Activated CD4-positive, alpha-beta T cell treated with anti-CD3 and anti-CD28 coated beads, Interleukin-10, Interleukin-2, amounts not matched to agents 100 ng/mL and 50 ng/mL, durations not matched to agents 16 hours and 8 hours (primary cell): ENCODE data around the gene GJB3.
"Not testable (repeated sequence)": the region's sequence is repeated elsewhere in the genome, so short reads cannot be mapped to it uniquely, and the experiment has no call there.

Experiments
- DNase-seq: peaks from one replicate; pipeline ENCODE4 v3.0.0-alpha.2; 2020

GJB3 gene

DNA sequence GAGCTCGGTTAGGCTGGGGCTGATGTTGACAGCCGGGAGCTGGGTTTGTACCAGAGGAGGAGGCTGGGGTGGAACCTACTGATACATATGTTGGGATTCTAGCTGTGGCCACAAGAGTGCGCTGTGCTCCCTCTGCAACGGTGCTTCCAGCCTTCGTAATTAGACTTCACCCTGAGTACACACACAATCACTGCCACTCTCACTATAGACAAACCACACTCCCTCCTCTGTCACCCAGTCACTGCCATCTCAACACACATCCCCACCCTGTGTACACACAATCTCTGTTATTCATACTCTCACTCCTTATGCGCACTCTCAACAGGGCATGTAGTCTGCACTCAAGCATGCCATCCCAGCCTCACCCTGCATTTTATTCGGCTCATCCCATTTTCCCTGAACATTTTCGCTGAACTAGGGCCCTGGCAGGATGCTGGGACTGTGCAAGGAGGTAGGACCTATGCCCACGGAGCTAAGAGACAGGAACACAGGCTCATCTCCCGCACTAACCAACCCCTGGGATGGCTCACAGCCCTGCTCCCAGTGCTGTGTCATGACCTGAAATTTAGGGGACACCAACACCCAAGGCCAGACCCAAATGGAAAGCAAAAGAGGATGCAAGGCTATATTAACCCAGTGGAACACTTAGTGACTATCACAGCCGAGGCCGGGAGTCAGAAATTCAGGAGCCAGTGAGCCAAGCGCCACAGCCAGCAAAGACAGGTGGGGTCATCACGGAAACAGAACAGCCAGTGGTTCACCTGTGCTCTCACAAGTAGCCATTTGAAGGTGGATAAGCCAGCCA lies 5.7 kb downstream of the GJB3 start:
- peak; percentile 74 for DNase-seq

DNA sequence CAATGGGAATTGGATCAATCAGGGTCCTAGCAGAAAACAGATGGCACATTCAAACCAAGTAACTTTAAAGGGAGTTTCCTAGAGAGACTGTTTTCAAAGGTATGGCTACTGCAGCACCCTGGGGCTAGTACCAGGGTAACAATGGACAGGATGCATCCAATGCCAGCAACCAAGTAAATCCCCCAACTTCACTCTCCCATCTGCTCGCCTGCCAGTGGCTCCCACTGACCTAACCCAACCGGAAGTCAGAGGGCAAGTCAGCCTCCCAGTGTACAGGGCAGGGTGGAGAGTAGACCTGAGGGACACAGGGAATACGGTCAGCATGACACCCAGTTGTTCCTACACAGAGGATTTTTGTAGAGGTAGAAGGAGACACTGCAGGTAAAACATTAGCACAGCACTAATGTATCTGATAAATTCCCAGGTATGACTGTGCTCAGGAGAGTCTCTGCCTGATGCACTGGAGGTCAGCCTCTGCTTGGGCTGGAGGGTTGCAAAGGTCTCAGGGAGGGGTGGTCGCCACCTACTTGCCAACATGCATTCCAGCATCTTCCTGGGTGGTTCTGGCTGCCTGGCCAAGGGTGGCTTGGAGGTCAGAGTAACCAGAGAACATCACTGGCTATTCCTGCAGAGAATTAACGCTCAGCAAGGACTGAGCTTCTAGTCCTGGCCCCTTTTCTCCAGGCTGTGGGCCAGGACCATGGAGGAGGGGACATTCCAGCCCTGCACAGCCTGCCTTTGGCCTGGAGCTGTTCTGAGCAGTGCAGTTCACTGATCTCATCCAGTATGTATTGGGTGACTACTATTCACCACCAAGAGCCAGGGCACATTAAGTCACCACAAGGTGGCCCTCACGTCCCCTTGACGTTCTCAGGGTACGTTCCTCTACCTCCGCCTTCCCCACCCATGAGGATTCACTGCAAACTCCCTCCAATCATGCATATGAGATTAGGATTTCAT lies 6.7 kb downstream of the GJB3 start:
- no peak for DNase-seq

DNA sequence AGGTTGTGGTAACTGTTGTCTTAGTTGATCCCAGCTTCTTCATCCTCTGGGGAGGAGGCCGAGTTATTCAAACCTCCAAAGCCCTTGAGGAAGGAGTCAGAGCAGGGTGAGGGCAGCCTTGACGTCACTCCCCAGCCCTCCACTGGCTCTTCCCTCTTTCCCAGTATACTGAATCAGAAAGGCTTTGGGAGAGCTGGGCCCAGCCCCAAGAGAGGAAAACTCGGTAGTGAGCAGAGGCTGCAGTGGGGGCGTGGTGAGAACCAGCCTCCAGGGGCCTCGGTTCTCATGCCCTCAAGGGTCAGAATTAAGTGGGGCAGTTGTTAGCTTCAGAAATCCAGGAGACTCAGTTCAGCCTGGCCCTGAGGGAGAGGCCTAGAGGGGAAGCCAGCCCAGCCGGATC lies 10.0 kb downstream of the GJB3 start:
- DNase-seq, result no peak

DNA sequence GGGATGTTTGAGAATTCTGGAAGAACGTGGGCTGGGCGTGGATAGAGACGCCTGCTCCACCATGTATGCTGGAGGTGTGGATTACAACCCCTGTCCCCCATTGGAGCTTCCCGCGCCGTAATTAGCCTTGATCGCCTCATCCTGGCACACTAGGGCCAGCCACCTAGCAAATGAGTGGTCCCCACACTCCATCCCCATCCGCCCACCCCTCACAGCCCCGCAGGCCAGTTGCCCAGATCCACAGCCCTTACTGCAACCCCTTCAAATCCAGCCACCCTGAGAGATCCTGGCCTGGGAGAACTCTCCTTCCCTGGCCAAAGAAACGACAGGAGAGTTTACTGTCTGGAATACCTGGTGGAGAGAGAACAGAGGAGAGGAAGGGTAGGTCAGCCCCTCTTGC lies 11.4 kb downstream of the GJB3 start:
- no peak for DNase-seq

DNA sequence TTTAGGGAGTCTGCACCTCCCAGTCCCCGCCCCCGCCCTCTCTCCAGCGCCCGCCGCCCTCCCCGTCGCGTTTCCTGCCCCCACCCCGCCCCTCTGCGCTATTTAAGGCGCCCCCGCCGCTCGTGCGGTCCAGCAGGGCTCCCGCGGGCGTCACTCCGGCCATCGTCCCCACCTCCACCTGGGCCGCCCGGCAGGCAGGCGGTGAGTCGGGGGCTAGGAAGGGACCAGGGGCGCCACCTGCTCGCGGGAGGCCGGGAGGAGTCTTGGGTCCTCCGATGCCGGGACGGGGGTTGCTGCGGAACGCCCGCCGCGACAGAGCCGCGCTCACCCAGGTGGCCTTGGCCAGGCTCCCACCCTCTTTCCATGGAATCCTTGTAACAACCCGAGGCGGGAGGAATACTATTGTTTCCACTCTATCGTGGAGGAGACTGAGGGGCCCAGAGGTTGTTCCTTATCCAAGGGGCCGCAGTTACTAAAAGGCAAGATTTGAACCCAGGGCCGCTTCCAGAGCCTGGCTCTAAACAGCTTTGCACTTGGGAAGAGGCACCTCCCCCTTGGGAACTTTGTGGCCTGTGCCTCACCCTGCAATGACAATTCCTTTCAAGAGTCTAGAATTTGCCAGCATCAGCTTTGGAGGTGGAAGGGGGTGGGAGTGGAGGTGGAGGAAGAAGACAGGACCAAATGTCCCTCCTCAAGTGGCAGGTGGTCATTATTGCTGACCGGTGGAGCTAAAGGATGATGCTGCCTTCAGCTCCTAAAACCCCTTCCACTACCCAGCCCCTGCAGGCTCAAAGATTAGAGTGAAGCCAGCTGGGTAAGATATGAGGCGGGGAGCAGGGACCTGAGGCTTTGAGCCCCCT lies 12.1 kb downstream of the GJB3 start, which contains the start of gene GJA4:
TSS of gene GJA4 (plus strand) at position 132 of the 860 bp plus-strand sequence. CDS start 1,215 bp downstream, outside the sequence.
- DNase-seq, result no peak

DNA sequence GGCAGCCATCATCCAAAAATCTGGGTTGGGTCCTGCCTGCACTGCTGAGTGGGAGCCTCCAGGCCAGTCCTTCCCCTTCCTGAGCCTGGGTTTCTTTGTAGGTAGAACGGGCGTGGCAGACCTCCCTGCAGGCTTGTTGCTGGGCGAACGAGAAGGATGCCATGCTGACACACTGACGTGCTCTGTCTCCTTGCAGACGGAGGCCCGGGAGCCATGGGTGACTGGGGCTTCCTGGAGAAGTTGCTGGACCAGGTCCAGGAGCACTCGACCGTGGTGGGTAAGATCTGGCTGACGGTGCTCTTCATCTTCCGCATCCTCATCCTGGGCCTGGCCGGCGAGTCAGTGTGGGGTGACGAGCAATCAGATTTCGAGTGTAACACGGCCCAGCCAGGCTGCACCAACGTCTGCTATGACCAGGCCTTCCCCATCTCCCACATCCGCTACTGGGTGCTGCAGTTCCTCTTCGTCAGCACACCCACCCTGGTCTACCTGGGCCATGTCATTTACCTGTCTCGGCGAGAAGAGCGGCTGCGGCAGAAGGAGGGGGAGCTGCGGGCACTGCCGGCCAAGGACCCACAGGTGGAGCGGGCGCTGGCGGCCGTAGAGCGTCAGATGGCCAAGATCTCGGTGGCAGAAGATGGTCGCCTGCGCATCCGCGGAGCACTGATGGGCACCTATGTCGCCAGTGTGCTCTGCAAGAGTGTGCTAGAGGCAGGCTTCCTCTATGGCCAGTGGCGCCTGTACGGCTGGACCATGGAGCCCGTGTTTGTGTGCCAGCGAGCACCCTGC lies 13.2 kb downstream of the GJB3 start:
- DNase-seq, result no peak

DNA sequence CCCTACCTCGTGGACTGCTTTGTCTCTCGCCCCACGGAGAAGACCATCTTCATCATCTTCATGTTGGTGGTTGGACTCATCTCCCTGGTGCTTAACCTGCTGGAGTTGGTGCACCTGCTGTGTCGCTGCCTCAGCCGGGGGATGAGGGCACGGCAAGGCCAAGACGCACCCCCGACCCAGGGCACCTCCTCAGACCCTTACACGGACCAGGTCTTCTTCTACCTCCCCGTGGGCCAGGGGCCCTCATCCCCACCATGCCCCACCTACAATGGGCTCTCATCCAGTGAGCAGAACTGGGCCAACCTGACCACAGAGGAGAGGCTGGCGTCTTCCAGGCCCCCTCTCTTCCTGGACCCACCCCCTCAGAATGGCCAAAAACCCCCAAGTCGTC lies 13.8 kb downstream of the GJB3 start:
- DNase-seq, result no peak

DNA sequence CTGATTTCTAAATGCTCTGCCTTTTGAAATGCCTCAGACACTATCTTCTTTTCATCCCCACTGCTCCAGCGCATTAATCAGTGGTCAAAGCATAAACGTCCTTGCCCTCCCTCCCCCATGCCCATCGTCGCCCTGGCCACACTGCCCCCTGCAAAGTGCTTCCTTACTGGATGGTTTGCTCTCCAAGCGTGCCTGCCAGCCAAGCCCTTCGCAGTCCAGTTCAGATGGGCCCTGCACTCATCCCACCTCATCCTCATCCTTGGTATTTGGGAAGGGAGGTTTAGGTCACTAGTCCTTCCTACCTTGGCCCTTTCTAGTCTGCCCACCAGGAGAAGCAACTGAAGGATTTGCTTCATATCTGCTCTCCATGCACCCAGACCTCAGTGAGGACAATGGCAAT lies 14.9 kb downstream of the GJB3 start:
- no peak for DNase-seq

DNA sequence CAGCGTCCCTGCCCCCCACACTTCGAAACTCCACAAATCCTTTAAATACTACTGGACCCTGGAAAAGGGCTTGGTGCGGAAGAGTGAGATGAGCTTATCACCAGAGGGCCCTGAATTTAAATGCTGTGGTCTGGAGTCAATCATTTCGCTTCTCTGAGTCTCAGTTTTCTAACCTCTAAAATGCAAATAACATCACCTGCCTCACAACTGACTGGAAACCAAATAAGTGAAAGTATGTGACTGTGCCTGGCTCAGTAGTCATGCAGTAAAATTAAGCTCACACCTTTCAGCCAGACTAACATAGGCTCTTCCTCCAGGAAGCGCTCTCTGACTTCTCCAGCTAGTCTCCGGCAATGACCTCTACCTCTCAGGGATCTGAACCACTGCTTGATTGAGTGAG lies 16.0 kb downstream of the GJB3 start:
- DNase-seq, result no peak

DNA sequence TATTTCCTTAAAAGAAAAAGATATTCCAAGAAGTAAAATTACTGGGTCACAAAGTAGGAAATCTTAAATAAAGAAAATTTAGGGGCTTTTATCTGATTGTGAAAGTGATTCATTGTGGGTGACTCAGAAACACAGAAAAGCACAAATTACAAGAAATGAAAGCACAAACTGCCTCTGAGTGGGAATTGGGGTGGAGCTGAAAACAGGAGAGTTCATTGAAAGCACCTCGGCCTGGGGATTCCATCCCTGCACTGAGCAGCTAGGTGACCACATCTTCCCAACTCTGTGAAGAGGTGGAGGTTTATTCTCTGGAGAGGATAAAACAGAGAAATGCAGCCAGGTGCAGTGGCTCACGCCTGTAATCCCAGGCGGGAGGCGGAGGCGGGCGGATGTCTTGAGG lies 19.2 kb downstream of the GJB3 start:
- DNase-seq, result peak; percentile 53

DNA sequence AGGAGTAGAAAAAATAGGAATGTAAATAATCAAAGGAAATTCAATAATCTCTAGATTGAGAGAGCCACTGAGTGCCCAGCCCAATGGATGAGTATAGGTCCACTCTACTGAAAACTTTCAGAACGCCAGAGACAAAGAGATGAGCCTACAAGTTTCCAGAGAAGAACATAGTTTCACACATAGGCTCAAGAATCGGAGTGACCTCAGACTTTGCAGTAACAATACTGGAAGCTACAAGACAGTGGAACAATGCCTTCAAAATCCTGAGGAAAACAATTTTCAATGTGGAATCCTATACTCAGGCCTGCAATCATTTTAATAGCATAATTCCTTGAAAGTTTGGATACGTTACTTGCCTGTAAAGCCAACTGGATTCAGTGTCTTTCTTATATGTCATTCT lies 22.8 kb downstream of the GJB3 start:
- DNase-seq, result no peak

DNA sequence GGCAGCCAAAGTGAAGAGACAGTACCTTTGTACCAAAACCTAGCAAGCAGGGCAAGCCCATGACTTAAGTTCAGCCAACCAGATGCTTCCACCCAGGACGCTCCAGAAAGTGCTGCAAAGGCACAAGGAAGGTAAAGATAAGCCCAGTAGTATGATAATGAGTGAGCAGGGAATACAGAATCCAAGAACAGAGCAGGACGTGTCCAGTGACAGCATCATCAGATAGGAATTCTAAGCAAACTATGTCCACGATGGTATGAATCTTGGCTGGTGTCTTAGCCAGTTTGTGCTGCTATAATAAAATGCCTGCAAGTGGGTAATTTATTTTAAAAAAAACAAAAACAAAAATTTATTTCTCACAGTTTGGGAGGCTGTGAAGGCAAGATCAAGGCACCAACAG lies 25.4 kb downstream of the GJB3 start:
- DNase-seq, result no peak

DNA sequence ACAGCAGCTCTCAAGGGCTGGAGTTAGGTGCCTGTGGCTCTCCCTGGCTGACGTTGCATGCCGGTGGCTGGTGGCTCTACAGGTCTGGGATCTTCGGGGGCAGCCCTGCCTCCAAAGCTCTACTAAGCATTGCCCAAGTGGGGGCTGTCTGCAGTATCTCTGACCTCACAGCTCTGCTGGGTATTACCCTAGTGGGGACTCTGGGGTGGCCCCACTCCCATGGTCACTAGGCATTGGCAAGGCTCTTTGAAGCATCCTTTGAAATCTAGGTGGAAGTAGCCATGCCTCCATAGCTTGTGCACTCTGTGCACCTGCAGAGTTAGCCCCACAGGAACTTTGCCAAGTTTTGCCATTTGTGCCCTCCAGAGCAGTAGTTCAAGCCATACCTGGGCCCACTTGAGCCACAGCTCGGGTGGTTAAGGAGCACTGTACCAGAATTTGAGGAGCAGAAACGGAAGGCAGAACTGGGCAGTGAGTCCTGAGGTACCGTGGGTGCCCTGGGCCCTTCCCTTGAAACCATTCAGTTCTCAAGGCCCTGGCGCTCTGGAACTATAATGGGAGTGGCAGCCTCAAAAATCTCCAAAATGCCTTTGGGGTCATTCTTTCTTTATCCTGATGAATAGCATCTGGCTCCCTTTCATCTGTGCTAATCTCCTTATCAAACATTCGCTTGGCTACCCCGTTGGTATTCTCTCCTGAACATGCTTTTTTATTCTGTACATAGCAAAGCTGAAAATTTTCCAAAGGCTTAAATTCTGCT lies 27.2 kb downstream of the GJB3 start:
- no peak for DNase-seq

DNA sequence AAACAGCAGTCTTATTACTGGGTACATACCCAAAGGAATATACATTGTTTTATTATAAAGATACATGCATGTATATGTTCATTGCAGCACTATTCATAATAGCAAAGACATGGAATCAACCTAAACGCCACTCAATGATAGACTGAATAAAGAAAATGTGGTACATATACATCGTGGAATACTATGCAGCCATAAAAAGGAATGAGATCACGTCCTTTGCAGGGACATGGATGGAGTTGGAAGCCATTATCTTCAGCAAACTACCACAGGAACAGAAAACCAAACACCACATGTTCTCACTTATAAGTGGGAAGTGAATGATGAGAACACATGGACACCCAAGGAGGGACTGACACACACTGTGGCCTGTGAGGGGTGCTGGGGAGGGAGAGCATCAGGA lies 29.8 kb downstream of the GJB3 start:
- not testable (repeated sequence) for DNase-seq

DNA sequence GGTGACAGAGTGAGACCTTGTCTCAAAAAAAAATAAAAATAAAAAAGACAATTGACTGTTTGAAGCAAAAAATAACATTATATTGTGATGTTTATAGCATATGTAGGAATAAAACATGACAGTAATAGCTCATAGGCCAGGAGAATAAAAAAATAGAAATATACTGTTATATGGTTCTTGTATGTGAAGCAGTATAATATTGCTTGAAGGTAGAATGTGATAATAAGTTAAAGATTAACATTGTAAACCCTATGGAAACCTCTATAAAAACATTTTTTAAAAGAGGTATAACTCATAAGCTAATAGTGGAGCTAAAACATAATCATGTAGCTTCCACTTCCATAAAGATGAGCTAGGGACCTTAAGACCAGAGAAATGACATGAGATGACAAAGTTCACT lies 35.3 kb downstream of the GJB3 start:
- DNase-seq, result no peak

DNA sequence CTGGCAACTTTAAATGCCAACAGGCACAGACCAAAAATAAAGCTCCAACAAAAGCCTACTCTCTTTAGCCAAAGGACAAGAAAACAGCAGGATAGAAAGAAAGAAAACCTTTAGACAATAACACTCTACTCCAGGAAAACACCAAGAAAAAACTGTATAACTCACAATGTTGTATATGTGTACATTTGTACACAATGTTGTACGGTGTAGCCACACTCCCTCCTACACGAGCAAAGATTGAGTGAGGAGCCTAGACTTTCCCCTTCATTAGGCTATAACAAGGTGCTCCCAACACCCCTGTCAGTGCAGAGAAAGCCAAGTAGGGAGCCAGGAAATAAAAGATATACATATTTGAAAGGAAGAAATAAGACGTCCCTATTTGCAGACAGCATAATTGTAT lies 35.8 kb downstream of the GJB3 start:
- no peak for DNase-seq

DNA sequence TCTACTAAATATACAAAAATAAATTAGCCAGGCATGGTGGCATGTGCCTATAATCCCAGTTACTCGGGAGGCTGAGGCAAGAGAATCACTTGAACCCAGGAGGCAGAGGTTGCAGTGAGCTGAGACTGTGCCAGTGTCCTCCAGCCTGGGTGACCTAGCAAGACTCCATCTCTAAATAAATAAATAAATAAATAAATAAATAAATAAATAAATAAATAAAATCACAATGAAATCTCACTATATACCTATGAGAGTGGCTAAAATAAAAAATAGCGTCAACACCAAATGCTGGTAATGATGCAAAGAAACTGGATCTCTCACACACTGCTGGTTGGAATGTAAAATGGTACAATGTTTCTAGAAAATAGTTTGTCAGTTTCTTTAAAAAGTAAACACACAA lies 37.8 kb downstream of the GJB3 start:
- not testable (repeated sequence) for DNase-seq

DNA sequence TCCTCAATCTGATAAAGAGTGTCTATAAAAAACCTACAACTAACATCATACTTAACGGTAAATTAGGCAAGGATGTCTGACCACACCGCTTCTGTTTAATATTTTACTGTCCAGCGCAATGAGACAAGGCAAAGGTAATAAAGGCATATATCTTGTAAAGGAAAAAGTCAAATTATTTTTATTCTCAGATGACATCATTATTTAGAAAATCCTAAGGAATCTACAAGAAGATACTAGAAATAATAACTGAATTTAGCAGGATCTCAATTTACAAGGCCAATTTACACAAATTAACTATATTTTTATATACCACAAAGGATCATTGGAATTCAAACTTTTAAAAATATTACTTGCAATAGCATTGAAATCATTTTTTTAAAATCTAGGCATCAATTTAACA lies 41.2 kb downstream of the GJB3 start:
- DNase-seq, result no peak

DNA sequence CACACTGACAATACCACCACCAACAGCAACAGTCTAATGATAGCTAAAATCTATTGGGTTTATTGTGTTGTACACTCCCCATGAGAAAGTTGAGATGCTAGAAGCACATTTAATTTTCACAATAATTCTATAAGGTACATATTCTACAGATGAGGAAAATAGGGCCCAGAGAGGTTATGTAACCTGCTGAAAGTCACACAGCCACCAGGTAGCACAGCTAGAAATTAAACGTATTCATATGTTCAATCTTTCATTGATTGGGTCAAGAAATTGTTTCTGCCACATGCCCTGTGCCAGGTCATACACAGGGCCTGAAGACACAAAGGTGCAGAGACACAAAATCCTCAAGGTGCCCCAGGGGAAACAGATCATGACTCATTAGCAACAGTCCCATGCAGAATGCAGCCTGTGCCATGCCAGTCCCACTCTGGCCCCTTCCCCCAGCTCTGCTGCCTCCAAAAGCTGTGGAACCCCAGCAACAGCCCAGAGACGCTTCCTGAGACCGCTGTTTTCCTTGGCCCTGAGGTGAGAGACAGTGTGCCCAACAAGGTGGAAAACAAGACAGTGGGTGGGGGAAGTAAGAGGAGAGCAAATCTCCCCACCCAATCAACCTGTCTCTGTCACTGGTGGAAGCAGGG lies 43.9 kb downstream of the GJB3 start:
- DNase-seq, result no peak

DNA sequence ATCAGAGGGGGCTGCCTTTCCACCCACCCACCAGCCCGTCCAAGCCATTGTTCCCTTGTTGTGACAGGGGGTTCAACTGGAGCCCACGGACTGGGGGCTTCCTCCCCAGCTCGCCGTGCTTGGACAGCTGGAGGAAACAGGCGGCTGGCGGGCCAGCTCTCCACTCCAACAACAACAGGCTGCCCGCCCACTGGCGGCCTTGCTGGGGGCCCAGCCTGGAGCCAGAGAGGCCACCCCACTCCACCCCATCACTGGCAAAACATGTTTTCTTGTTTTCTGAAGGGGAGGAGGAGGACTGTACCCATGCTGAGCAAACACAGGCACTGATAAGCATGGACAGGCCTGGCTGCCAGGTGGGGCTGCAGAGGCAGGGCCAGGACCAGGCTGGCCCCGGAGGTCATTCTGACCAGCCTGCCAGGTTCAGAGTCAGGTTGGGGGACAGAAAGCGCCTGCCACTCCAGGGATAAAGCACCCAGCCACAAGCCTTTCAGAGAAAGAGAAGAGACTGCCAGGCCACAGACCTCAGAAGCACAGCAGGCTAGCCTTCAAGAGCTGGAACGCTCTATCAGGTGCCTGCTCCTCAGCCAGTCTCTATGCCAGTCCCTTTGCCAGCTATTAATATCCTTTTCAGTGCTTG lies 44.6 kb downstream of the GJB3 start:
- no peak for DNase-seq
